ENCODE results near the gene SEMA6A. TPM values are rescaled to one million over a fixed set of nuclear protein-coding genes. Genes with fewer than 3 reads are reported as not detected.

Gene SEMA6A
- total and polyA plus RNA-seq, 2 of the 13 experiments (the other 11 are each of a cell fraction or from before 2014, with no cell fraction given), result 5.1 to 6.5 TPM

DNA sequence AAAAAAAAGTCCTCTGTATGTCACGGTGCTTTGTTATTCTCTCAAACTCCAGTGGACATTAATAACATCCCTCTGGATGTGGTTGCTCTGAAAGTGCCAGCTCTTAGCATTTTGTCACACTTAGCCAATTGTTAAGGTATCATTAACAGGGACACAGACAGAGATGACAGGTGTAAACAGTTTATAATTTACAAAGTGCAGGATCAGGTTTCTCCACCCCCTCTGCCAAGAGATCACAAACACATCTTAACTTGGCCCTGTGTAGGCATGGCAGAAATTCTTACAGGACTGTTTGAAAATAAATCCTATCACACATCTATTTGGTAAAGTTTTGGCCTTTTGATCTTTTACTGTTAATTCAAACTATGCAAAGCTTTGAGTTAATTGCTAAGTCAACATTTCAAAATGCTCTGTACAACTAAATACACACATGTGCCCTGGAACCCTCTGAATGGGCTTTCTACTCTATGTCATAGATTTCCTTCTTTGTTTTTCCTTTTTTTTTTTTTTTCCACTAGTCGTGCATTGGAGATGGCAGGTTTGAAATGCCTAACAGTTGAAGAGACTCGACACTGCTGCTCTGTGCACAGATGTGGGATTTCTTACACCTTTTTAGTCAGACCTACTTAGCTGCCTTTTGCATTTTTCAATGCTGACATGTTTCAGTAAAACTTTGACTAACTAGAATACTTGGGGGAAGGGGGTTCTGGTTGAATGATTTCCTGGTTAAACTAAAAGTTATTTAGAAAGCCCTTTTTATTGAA, 41.7 kb downstream of the SEMA6A start (continued):
- TF ChIP-seq, protein P1, sequence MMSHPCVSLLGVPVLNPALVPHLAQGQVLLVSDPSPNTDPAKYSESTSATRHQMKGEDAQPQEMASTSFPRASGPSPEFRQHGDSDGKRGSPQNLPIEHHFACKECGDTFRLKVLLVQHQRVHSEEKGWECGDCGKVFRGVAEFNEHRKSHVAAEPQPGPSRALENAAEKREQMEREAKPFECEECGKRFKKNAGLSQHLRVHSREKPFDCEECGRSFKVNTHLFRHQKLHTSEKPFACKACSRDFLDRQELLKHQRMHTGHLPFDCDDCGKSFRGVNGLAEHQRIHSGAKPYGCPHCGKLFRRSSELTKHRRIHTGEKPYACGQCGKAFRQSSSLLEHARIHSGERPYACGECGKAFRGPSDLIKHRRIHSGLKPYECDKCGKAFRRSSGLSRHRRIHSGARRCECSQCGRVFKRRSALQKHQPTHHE (CRISPR knock-in tag; IDR thresholded peaks at IDR 0.05; ENCODE audit: borderline replicate concordance), result no peak
- TF ChIP-seq ZNF44 (CRISPR knock-in tag; IDR thresholded peaks at IDR 0.05), result no peak
- TF ChIP-seq SCMH1 (CRISPR knock-in tag; IDR thresholded peaks at IDR 0.05; ENCODE audit: borderline replicate concordance), result no peak
- 0 out of 2 replicates have a peak, but pooled peaks have one; percentile 23 for TF ChIP-seq ZNF784 (CRISPR knock-in tag; IDR thresholded peaks at IDR 0.05; ENCODE audit: borderline replicate concordance)
- TF ChIP-seq HHEX (CRISPR knock-in tag; IDR thresholded peaks at IDR 0.05), result peak; percentile 95
- TF ChIP-seq NONO (IDR thresholded peaks at IDR 0.05), result no peak
- peak; percentile 65; the same call in 1 of the 2 replicates for TF ChIP-seq NONO (CRISPR knock-in tag; conservative IDR thresholded peaks at IDR 0.05)
- TF ChIP-seq FOXP1 (IDR thresholded peaks at IDR 0.05), result peak; percentile 70
- peak; percentile 97 for TF ChIP-seq FOXP1 (CRISPR knock-in tag; IDR thresholded peaks at IDR 0.05)
- 0 out of 2 replicates have a peak, but pooled peaks have one; percentile 69 for TF ChIP-seq ZFP1 (CRISPR knock-in tag; IDR thresholded peaks at IDR 0.05)
- TF ChIP-seq, protein P2, sequence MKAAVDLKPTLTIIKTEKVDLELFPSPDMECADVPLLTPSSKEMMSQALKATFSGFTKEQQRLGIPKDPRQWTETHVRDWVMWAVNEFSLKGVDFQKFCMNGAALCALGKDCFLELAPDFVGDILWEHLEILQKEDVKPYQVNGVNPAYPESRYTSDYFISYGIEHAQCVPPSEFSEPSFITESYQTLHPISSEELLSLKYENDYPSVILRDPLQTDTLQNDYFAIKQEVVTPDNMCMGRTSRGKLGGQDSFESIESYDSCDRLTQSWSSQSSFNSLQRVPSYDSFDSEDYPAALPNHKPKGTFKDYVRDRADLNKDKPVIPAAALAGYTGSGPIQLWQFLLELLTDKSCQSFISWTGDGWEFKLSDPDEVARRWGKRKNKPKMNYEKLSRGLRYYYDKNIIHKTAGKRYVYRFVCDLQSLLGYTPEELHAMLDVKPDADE (CRISPR knock-in tag; IDR thresholded peaks at IDR 0.05), result no peak
- TF ChIP-seq ZBTB39 (CRISPR knock-in tag; IDR thresholded peaks at IDR 0.05), result no peak
- no peak for TF ChIP-seq MLLT10 (CRISPR knock-in tag; IDR thresholded peaks at IDR 0.05)
- TF ChIP-seq, protein P3, sequence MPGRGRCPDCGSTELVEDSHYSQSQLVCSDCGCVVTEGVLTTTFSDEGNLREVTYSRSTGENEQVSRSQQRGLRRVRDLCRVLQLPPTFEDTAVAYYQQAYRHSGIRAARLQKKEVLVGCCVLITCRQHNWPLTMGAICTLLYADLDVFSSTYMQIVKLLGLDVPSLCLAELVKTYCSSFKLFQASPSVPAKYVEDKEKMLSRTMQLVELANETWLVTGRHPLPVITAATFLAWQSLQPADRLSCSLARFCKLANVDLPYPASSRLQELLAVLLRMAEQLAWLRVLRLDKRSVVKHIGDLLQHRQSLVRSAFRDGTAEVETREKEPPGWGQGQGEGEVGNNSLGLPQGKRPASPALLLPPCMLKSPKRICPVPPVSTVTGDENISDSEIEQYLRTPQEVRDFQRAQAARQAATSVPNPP (CRISPR knock-in tag; IDR thresholded peaks at IDR 0.05), result no peak
- peak; percentile 88 for TF ChIP-seq STAT6 (CRISPR knock-in tag; IDR thresholded peaks at IDR 0.05; ENCODE audit: borderline replicate concordance)
- no peak for TF ChIP-seq KDM5B (CRISPR knock-in tag; IDR thresholded peaks at IDR 0.05; ENCODE audit: borderline replicate concordance)
- TF ChIP-seq THRA (CRISPR knock-in tag; IDR thresholded peaks at IDR 0.05; ENCODE audit: borderline replicate concordance), result peak; percentile 83; the same call in 1 of the 2 replicates
- 0 out of 2 replicates have a peak, but pooled peaks have one; percentile 26 for TF ChIP-seq TGIF2 (CRISPR knock-in tag; IDR thresholded peaks at IDR 0.05)
- peak; percentile 89 for TF ChIP-seq BCL6 (CRISPR knock-in tag; IDR thresholded peaks at IDR 0.05)

Data from HepG2 (cell line).